Endothelial cell of hepatic sinusoid (primary cell): ENCODE measurements around the gene OR2F2.

Experiments
- in situ Hi-C: cut with HindIII; loops from 2 replicates; pipeline ENCODE4 v1.10.0; 2017; ENCODE audit warnings: low sequenced_read_pairs

OR2F2 gene

DNA sequence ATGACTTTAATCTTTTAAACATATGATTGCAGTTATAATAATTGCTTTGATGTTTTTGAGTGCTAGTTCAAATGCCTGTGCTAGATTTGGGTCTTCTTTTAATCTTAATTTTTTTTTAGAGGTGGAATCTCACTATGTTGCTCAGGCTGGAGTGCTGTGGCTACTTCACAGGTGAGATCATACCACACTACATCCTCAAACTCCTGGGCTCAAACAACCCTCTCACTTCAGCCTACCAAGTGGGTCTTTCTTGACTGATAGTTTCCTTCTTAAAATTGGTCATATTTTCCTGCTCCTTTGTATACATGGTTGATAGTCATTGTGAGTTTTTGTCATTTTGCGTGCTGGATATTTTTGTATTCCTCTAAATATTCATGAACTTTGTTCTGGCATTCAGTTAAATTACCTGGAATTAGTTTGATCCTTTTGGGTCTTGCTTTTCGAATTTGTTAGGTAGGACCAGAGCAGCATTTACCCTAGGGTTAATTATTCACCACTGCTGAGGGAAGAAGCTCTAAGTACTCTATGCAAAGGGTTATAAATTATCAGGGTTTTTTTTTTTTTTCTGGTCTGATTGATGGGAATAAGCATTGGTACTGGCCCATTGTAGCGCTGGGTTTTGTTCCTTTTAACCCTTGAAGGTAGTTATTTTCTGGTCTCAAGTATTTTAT lies 21.0 kb upstream of the OR2F2 start:
- in situ Hi-C loops: no loop called here

DNA sequence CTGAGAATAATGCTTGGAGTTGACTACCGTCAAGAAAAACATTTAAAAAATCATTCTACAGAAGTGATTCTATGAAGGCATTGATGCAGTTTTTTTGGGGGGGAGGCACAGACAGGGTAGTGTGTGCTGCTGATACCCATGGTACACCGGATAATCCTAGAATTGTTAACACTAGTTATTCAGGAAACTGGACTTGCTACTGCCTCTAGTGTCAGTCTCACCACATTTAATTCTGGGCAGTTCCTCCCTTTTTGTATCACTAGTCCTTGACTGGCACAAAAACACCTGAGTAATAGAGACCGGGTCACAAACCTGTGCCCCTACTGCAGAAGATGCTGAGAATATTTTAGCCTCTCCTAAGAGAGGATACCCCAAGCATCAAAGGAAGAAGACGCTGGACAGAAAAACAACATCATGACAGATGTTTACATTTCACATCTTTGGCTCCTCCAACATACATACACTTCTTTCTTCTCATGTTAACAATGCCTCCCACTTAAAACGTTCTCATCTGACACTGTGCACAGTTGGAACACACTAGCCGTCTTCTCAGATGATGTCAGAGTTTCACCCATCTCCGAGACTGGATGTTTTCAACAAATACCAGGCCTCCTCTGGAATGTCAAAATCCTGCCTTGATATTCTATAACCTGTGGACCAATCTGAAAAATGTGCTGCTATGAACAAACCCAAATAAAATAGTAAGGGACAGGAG lies 19.9 kb upstream of the OR2F2 start:
- in situ Hi-C loops: no loop called here

DNA sequence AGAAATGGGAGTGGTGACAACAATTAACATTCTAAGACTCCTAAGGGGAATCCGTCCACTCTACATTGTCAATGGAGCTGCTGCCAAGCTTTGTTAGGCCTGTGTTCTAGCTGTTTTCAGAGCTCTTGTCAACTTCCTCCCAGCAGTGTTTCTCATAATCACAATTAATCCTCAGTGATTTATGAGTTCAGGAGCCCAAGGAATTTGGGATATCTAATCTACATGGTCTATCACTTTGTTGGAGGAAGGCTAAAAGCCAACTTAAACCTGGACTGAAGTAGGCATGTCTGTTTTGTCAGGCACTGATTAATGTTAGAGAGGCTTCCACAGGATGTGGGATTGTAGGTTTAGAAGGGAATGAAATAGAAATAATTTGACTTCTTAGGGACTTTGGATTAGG lies 10.2 kb upstream of the OR2F2 start:
- in situ Hi-C loops: no loop called here

DNA sequence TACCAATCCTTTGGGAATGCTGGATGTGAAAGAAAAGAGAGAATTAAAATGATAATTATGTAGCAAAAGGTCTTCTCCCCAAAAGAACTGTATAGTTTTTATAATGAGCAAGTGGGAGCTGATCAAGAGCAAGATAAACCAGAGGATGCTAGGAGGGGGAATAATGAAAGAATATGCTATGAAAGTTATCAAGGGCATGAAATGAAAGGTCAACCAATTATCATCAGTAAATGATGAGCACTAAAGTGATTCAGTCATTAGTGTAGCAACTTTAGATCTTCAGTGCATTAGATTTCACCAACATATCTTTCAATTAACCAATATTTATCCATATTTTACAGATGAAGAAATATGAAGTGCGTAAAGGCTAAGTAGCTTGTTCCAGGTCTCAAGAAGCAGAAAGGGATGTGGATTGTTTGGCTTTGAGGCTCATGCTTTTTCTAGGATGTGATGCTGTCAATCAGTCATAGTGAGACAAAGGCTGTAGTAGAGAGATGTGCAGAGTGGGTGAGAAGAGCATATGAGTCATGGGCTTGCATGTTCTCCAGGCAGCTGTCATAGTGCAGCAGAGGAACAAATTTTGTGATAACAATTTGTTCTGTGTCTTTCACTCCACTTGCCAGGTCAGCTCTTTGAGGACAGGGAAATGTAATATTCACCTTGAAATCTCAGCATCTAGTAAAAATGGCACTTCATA lies 5.7 kb upstream of the OR2F2 start:
- in situ Hi-C loops: no loop called here

DNA sequence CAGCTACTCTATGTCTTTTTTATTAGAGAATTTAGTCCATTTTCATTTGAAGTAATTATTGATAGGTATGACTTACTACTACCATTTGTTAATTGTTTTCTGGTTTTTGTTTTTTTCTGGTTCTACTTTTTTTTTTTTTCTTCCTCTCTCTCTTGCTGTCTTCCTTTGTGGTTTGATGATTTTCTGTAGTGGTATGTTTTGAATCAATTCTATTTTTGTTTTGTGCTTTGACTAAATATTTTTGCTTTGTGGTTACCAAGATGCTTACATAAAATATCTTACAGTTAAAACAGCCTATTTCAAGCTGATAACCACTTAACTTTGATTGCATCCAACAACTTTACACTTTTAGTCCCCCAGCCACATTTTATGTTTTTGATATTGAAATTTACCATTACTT lies 3.3 kb upstream of the OR2F2 start:
- in situ Hi-C loops: no loop called here

DNA sequence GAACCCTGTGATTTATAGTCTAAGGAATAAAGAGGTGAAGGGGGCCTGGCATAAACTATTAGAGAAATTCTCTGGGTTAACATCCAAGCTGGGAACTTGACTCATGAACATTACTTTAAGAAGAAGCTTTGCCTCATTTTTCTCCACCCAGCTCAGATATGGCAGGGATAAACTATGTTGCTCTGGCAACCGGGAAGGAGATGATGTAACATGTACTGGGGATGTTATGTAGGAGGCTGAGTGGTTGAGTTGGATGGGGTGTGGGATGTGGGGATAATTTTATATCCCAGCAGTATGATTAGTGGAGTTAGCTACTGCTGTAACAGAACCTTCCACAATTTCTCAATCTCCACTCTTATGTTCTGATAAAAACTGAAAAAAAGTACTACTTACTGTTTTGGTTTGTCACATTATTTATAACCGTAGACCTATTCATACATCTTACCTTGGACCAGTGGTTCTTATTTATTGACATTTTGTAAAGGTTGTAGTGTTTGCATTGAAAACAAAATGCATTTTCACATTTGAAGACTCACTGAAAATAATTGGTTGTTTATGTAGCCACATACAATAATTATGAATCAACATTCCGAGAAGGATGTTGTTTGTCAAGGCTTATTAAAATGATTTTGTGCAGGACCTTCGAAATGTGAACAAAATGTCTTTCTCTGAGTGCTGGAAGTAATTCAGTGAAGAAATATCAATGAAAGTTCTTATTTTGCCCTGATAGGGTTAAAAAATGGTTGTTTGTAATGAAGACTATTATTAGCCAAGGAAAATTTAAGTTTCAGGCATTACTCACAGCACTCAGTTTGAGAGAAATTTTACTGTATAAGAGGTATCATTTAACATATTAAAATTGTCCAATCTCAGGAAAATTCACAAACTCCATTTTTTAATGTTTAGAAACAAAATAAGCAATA lies 1.3 kb downstream of the OR2F2 start:
- in situ Hi-C loops: no loop called here

DNA sequence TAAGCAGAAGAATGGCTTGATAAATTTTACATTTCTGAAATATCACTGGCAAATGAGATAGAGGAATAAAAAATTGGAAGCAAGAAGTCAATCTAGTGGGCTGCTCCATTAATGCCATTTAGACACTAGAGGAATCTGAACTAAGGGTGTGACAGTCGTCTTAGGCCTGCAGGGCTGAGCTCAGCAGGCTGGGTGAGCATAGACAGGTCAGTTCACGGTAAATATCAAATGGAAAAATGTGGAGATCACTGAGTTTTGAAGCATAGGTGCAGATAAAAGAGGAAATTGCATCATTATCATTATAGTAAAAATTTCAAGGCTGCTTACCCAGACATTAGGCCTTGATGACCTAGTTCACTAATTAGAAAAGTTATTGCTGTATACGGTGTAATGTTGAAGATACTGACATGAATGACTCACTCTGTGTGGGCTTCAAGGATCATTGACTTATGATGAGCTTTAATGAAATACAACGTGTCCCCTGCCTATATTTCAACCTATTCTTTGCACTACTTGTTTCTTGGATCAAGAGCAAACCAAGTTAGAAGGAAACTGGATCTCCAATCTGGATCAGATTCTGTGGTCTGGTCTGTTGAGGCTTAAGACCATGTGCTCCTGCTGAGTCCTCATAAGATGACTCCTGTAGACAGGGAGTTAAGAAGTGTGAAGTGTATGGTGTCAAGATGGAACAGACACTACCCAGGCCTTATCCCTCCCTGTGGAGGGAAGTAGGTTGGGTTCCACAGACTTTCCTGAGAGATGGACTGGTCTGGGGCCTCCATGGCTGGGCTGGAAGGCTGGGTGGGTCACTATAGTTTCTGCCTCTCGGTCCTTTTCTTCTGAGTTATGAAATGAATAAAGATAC lies 3.6 kb downstream of the OR2F2 start:
- in situ Hi-C loops: no loop called here

DNA sequence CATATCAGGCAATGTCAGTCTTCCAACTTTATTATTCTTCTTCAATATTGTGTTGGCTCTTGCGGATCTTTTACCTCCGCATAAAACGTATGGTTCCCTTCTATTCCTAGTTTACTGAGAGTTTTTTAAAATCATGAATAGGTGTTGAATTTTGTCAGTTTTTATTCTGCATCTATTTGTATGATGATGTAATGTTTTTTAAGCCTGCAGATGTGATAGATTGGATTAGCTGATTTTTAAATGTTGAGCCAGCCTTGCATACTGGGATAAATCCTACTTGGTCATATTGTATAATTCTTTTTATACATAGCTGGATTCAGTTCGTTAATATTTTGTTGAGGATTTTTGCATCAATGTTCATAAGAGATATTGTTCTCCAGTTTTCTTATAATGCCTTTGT lies 10.4 kb downstream of the OR2F2 start:
- in situ Hi-C loops: no loop called here

DNA sequence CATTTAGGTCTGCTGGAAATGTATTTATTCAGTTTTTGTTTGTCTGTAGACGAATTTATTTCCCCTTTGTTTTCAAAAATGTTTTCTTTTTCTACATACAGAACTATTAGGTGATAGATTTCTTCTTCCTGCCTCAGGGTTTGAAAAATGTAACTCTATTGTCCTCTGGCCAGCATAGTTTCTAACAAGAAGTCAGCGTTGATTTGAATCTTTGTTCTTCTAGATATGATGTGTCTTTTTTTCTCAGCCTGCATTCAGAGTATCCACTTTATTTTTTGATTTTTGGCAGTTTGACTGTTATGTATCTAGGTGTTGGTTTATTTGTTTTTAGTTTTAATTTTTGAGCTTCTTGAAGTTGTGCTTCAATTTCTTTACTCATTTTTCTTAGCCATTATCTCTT lies 12.1 kb downstream of the OR2F2 start:
- in situ Hi-C loops: no loop called here

DNA sequence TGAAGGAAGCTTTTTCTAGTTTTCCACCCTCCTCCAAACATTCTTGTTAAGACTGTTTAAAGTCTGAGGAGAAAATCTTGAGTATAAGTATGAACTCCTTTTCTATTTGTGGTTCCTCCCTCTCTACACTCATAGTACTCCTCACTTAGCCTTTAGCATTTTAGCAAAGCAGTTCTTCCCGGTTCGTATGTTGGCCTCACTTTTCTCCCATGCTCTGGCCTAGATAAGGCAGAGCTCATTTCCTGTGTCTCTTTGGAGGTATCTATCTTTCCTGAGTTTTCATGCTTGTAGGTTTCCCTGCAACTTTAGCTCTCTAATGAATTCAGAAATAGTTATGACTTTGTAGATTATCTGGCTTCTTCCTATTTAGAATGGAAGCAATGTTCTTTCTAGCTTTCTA lies 13.7 kb downstream of the OR2F2 start:
- in situ Hi-C loops: no loop called here

DNA sequence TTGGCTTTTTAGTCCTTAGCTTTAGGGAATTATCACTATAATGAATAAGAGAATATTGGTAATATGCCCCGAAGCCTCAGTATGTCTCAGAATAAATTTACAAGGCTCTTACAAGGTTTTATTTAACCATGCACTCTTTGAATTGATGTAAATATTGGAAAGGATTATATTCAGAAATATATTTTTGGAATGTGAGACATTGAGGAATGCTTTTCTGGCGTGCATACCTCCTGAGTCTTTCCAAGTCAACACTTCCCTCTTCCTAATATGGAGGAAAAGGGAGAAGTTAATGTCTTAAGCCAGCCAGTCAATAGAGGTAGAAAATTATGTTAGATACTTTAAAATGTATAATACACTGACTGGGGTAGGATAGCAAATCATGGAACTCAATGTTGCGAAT lies 18.4 kb downstream of the OR2F2 start:
- in situ Hi-C loops: no loop called here

DNA sequence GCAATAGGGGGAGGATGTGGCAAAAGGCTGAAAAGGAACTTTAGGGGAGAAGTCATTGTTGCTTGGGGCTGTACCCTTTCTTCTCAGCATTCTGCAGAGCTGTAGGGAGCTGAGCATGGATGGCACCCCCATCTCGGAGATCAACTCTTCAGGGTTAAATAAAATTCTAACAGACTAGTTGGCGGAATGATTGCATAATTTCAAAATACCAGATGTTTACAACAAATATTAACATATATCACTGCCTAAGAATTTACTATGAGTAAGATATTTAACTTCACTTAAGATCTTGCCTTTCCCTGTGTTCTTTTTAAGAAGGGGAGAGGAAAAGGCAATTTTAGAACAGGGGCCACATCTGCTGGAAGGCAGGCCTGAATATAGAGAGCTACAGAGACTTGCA lies 19.1 kb downstream of the OR2F2 start:
- in situ Hi-C loops: no loop called here

DNA sequence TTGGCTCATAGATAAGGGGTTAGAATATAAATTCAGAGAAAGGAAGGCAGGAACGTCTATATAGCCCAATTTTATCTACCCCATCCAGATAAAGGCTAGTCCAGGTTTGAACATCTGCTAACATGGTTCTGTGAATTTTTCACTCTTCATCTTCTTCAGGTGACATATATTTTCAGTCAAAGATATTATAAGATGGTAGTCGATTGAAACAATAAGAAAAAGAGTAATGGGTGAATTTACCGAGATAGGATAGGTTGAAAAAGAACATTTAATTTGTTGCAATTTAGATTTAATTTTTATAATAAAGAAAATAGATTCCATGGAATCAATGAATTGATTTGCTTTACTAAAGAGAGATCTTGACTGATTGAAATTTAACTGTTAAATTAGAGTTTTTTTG lies 19.5 kb downstream of the OR2F2 start, which contains the start of gene OR2F1:
TSS of gene OR2F1 (plus strand) at position 301 of the 400 bp plus-strand sequence. CDS start 5,127 bp downstream, outside the sequence.
- in situ Hi-C loops: no loop called here

DNA sequence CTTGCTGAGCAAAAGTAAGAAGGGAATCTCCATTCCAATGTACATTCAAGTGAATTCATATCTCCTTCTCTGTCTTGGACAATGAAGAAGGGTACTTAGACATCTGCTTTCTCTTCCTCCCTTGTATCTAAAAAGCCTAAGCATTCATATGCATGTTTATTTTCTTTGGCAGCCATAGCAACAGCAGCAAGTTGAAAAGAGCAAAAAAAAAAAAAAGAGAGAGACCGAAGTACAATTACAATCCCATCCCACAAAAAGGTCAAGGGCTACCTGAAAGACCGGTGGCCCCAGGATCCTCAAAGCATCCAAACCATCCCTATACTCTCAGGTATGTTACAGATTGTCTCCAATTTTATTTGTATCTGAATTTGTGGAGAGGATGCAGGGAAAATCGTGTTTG lies 23.7 kb downstream of the OR2F2 start:
- in situ Hi-C loops: no loop called here

DNA sequence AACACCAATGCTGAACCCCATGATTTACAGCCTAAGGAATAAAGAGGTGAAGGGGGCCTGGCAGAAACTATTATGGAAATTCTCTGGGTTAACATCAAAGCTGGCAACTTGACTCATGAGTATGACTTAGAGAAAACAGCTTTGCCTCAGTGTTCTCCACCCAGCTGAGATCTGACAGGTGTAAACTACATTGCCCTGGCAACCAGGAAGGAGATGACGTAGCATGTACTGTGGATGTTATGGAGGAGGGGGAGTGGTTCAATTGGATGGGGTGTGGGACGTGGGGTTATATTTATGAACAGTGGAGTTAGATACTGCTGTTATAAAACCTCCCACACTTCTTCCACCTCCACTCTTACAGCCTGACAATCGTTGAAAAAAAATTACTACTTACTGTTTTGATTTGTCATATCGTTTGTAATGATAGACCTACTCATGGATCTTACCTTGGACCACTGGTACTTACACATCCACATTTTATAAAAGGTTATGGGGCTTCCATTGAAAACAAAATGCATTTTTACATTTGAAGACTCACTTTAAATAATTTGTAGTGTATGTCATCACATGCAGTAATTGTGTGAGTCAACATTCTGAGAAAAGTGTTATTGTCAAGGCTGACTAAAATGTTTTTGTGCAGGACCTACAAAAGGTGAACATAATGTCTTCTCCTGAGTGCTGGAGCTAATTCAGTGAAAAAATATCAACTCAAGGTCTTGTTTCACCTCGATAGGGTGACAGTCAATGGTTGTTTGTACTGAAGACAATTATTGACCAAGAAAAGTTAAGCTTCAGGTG lies 26.0 kb downstream of the OR2F2 start:
- in situ Hi-C loops: no loop called here

DNA sequence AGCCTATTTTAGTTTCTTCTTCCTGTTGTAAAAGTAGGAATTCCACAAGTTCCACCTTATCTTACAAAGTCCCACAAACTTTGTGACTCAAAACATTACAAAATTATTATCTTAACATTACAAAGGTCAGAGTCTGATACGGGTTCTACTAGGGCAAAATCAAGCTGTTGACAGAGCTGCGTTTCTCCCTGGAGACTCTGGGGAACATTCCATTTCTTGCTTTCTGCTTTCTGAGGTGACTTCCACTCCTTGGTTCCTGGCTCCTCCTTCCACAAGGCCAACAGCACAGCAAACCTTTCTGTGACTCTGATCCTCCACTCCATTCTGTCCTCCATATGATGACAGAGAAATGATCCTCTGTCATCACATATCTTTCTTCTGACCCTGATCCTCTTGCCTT lies 30.2 kb downstream of the OR2F2 start:
- in situ Hi-C loops: no loop called here

DNA sequence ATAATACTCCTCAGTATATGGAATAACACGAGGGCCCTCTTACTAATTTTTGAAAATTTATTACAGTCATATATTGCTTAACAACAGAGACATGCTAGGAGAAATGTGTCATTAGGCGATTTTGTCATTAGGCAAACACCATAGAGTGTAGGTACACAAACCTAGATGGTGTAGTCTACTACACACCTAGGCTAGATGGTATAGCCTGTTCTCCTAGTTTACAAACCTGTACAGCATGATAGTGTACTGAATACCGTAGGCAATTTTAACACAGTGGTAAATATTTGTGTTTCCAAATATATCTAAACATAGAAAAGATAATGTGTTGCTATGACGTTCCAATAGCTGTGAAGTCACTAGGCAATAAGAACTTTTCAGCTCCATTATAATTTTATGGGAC lies 32.4 kb downstream of the OR2F2 start:
- in situ Hi-C loops: no loop called here

DNA sequence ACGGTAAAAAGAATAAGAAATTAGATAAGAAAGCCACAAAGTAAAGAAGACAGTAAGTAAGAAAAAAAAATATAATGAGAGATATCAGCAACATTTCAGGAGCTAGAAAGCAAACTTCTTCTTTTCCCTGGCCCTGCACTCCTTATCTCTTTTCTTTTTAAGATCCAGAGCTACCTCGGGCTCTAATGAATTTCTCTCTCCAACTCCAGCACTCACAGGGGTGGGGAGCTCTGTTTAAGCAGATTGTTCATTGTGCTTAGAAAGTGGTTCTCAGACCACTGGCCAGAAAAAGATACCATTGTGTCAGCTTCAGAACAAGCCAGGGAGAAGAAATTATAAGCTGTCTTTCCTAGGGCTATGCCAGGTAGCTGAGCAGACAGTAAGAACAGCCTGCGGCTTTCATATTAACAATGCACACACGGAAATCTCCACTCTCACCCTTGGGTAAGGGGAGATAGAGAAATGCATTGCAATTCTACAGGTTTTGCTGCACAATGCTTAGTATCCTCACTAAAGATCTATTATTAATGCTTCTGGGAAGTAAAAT lies 38.9 kb downstream of the OR2F2 start:
- in situ Hi-C loops: no loop called here

DNA sequence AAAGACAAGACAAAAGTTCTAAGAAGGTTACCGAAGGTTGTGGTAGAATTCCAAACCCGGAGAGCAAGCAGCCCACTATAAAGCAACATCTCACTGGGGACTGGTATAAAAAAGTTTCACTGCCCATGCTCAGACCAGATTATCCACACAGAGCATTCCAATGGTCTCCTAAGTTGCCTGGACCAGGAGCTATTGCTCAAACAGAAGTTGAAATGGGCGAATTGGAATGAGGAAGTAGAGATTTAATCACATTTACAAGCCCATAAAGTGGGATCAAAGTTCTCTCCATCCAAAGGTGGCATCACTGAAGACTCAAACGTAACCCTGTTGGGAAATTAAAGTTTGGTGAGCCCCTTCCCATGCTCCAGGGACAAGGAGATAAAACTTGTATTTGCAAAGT lies 39.4 kb downstream of the OR2F2 start:
- in situ Hi-C loops: no loop called here
